Mucosa of descending colon (tissue), 3 donors: ENCODE data around the gene RFX3. TPM values are rescaled to one million over a fixed set of nuclear protein-coding genes. Genes with fewer than 3 reads are reported as not detected.

Experiments used
- ATAC-seq: fragments of 200-7000 bp; cut with Tn5 transposase; one replicate; pipeline ENCODE4 v1.9.1; 2020; ENCODE audit warnings: mild to moderate bottlenecking, moderate library complexity
- DNase-seq, 3 donors: peaks; one replicate each; pipeline ENCODE4 v3.0.0-alpha.2; 2020
- H3K36me3 ChIP-seq: fragments of 200-600 bp; one replicate; pipeline ENCODE4 v1.8.0; 2021; ENCODE audit warnings: low read depth, mild to moderate bottlenecking
- H3K4me1 ChIP-seq: fragments of 200-600 bp; one replicate; pipeline ENCODE4 v1.8.0; 2021; ENCODE audit warnings: low read depth, mild to moderate bottlenecking
- H3K4me3 ChIP-seq: fragments of 200-600 bp; one replicate; pipeline ENCODE4 v1.8.0; 2021; ENCODE audit warnings: mild to moderate bottlenecking
- H3K9me3 ChIP-seq: fragments of 200-600 bp; one replicate; pipeline ENCODE4 v1.8.0; 2021; ENCODE audit warnings: mild to moderate bottlenecking
- intact Hi-C, 2 donors: fragments of 100-400 bp; cut with DNase I in 1 of 2; cut with micrococcal nuclease in 1 of 2; formaldehyde crosslinking; loops; one replicate each; pipeline versions ENCODE4 v1.11.0 to v1.11.1; 2022; cut with DNase I, micrococcal nuclease
- total RNA-seq, 3 donors: library from RNA; stranded (reverse); fragmentation: NEBNext Ultra II Directional in 2 of 3; extraction: Animal tissue kit (Norgen Biotek cat#: 25700) in 2 of 3; gene quantifications; one replicate each; pipeline versions ENCODE4 v1.2.1 to v1.2.4, GENCODE V29; 2021 to 2023
- TF ChIP-seq, protein P1 (sequence below): fragments of 200-600 bp; IDR thresholded peaks from one replicate; pipeline ENCODE4 v1.8.0; 2022; ENCODE audit warnings: antibody characterized with exemption, mild to moderate bottlenecking
- donor health status: DM: no; HTN: no; CAD: no; lungs with moderate emphysema.
- donor health status: DM: no; HTN: no; CAD: no.
- donor health status: DM: no; HTN: yes; CAD: no.

RFX3 gene
- total RNA-seq, 3 donors from 2014 or later = 12.0 to 13.3 (median 12.3) TPM

DNA sequence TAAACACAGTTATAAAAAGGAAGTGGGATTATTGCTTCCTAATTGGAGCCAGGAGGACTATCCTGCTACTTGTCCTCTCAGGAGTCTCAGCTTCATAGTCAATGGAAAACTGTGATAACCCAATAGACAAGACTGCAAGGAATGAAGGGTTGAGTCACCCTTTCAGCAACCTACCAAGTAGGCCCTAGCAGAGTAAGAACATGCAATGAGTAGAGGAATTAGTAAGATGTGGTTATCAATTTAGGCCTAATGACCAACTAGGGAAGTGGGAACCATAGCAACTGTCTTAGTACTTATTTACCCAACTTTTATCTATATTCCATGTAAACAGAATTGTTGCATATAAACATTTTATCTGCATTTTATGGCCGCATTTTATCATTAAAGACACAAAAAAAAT is 310.1 kb downstream of the RFX3 start:
- no peak for DNase-seq
- H3K4me1 ChIP-seq = no peaks in the 10 kb centered on the region

DNA sequence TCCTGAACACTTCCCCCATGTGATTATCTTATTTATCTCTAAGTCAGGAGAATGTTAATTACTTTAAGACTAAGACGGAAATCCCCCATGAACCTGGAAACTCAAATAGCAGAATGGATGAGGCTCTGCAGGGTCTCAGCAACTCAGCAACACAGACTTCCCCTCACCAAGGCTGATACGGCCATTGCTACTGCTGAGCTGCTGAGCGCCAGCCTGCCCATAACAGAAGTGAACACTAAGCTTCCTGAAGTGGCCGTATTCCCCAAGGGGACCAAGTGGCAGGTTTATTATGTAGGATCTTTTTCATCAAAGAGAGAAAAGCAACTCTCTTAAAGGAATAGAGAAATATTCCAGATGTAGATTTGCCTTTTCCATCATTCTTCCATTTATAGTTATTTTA is 311.1 kb downstream of the RFX3 start:
- Histone ChIP-seq H3K4me3 (no peak overlapping the region), H3K4me1 (no peaks in the 10 kb centered on the region), H3K9me3 (no peaks in the 10 kb centered on the region), H3K36me3 (no peaks in the 10 kb centered on the region)
- ATAC-seq (no peak), DNase-seq (no peak)
- intact Hi-C loops = no loop called here
- TF ChIP-seq, protein P1, sequence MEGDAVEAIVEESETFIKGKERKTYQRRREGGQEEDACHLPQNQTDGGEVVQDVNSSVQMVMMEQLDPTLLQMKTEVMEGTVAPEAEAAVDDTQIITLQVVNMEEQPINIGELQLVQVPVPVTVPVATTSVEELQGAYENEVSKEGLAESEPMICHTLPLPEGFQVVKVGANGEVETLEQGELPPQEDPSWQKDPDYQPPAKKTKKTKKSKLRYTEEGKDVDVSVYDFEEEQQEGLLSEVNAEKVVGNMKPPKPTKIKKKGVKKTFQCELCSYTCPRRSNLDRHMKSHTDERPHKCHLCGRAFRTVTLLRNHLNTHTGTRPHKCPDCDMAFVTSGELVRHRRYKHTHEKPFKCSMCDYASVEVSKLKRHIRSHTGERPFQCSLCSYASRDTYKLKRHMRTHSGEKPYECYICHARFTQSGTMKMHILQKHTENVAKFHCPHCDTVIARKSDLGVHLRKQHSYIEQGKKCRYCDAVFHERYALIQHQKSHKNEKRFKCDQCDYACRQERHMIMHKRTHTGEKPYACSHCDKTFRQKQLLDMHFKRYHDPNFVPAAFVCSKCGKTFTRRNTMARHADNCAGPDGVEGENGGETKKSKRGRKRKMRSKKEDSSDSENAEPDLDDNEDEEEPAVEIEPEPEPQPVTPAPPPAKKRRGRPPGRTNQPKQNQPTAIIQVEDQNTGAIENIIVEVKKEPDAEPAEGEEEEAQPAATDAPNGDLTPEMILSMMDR = no peak

More for the DNA sequence above, 310.1 kb downstream of the RFX3 start:
- TF ChIP-seq, protein P1 = no peak
- Histone ChIP-seq H3K36me3 (no peaks in the 10 kb centered on the region), H3K4me3 (no peak overlapping the region), H3K9me3 (no peaks in the 10 kb centered on the region)
- ATAC-seq = no peak
- intact Hi-C loops = no loop called here

DNA sequence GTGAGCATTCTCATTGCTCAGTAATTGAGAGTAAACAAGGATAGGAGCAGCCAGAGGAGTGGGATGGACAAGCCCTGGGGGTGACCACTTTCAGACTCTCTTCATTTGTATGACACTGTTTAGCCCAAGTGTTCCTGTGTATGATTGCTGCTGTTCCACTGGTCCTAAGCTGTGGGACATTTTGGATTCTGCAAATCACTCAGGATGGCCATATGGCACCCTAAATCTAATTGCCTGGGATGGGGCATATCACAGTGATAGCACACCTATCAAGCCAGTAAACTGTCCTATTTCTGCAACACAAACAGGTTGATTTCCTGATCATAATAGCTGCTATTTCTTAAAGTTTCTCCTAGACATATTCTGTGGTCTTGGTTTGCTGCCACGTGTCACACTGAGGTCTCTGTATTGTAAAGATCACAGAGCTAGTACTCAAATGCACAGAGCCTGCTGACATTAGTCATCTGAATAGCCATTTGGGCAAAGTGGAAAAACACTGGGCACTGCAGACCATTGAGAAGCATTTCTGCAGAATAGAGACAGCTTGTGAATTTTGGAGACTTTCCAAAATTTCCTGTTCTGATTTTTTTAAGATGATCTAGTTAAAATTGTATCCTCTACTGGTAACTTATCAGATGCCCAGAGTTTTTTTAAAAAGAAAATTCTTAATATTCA is 320.2 kb downstream of the RFX3 start:
- intact Hi-C loops = no loop called here
- no peak for ATAC-seq

DNA sequence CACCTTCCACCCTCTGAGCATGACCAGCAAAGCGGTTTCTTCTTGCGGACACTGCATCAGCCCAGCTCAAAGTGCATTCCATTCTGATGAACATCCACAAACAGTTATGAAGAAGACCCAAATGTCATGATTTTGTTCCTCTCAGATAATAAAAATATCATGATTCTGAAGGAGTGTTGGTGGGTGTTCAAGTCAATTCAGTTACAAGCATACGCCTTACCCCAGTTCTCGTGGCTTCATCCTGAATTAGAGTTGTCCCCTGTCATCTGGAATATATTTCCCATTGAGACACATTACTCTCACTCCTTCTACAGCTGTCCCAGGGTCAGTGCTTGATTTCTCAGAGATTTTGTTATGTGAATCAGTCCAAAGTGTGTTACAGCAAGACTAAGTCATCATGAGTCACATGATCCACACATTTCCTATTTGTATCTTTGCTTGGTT is 325.4 kb downstream of the RFX3 start:
- Histone ChIP-seq H3K36me3 (no peaks in the 10 kb centered on the region), H3K9me3 (no peaks in the 10 kb centered on the region), H3K4me1 (no peaks in the 10 kb centered on the region), H3K4me3 (no peak overlapping the region)
- intact Hi-C loops = no loop called here
- DNase-seq (no peak), ATAC-seq (no peak)
- TF ChIP-seq, protein P1 = no peak

More for the DNA sequence above, 320.2 kb downstream of the RFX3 start:
- no peak for DNase-seq
- TF ChIP-seq, protein P1 = no peak
- H3K9me3 ChIP-seq = no peaks in the 10 kb centered on the region
- H3K4me1 ChIP-seq = no peaks in the 10 kb centered on the region
- no peaks in the 10 kb centered on the region for H3K36me3 ChIP-seq
- H3K4me3 ChIP-seq = no peak overlapping the region

DNA sequence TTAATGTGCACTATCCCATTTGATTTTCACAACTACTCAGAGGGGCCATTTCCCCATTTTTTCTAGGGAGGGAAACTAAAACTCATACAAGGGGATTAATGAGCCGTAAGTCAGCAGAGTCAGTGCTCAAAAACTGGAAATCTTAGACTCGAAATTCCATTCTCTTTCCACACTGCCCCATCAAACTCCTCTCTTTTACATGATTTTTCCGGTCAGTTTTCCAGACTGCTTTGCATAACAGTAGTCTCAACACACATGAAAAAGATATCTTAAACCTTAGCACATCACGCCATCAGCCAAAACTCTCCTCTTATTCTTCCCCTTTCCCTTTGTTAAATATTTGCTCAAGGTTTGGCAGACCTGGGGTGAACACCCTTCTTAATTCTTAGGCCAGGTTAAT is 332.0 kb downstream of the RFX3 start:
- ATAC-seq (no peak), DNase-seq (no peak)
- H3K4me3 ChIP-seq = no peak overlapping the region
- H3K36me3 ChIP-seq = no peaks in the 10 kb centered on the region
- intact Hi-C loops = no loop called here
- no peaks in the 10 kb centered on the region for H3K9me3 ChIP-seq
- TF ChIP-seq, protein P1 = no peak
- no peaks in the 10 kb centered on the region for H3K4me1 ChIP-seq
